Measurements from ENCODE around the gene ADPRHL1.

The ADPRHL1 gene

GRCh38 chr13:113400621-113401451 lies 52.5 kb downstream of the ADPRHL1 start:
- Histone ChIP-seq H3K9me2 (replicated peaks; ENCODE audit: insufficient read depth, low read length) (no peaks in the 10 kb centered on the region), H3K27ac (ENCODE audit: low read length) (no peak overlapping the region), H3F3A (ENCODE audit: insufficient read depth, low read length) (0 out of 2 replicates have a peak, but pooled peaks cover 3% of the 10 kb centered on the region), H2AFZ (ENCODE audit: low read length) (no peak overlapping the region), H3K27me3 (replicated peaks; ENCODE audit: insufficient read depth, low read length) (peaks cover 89% of the 10 kb centered on the region), H3K79me2 (ENCODE audit: low read length) (no peaks in the 10 kb centered on the region), H4K20me1 (ENCODE audit: insufficient read depth, low read length) (no peaks in the 10 kb centered on the region), H3K9me3 (replicated peaks; ENCODE audit: insufficient read depth, low read length) (no peaks in the 10 kb centered on the region), H3K4me2 (ENCODE audit: low read depth, low read length) (peak overlapping the region; percentile 34; the same call in 1 of the 2 replicates), H3K4me3 (ENCODE audit: low read length) (no peak overlapping the region), H3K9ac (ENCODE audit: low read length) (no peak overlapping the region), H3K4me1 (ENCODE audit: low read length) (peaks cover 12% of the 10 kb centered on the region), H3K36me3 (replicated peaks; ENCODE audit: insufficient read depth, low read length) (no peaks in the 10 kb centered on the region)
- no peak for DNase-seq
- TF ChIP-seq, protein P1, sequence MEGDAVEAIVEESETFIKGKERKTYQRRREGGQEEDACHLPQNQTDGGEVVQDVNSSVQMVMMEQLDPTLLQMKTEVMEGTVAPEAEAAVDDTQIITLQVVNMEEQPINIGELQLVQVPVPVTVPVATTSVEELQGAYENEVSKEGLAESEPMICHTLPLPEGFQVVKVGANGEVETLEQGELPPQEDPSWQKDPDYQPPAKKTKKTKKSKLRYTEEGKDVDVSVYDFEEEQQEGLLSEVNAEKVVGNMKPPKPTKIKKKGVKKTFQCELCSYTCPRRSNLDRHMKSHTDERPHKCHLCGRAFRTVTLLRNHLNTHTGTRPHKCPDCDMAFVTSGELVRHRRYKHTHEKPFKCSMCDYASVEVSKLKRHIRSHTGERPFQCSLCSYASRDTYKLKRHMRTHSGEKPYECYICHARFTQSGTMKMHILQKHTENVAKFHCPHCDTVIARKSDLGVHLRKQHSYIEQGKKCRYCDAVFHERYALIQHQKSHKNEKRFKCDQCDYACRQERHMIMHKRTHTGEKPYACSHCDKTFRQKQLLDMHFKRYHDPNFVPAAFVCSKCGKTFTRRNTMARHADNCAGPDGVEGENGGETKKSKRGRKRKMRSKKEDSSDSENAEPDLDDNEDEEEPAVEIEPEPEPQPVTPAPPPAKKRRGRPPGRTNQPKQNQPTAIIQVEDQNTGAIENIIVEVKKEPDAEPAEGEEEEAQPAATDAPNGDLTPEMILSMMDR (IDR thresholded peaks at IDR 0.05; ENCODE audit: low read length), result no peak
- TF ChIP-seq EZH2 (optimal IDR thresholded peaks at IDR 0.05; ENCODE audit: low read depth, low read length) (no peak), EZH2phosphoT487 (IDR thresholded peaks at IDR 0.05; ENCODE audit: low read length) (no peak)

- H3K9me2 ChIP-seq (replicated peaks; ENCODE audit: insufficient read depth, low read length), result no peaks in the 10 kb centered on the region
- TF ChIP-seq EZH2 (optimal IDR thresholded peaks at IDR 0.05; ENCODE audit: low read depth, low read length), result no peak
- no peak for TF ChIP-seq EZH2phosphoT487 (IDR thresholded peaks at IDR 0.05; ENCODE audit: low read length)
- TF ChIP-seq, protein P1 (IDR thresholded peaks at IDR 0.05; ENCODE audit: low read length), result no peak
- H3K79me2 ChIP-seq (ENCODE audit: low read length), result no peaks in the 10 kb centered on the region
- no peaks in the 10 kb centered on the region for H4K20me1 ChIP-seq (ENCODE audit: insufficient read depth, low read length)
- no peak overlapping the region for H3K27ac ChIP-seq (ENCODE audit: low read length)
- no peaks in the 10 kb centered on the region for H3K36me3 ChIP-seq (replicated peaks; ENCODE audit: insufficient read depth, low read length)
- H3K4me2 ChIP-seq (ENCODE audit: low read depth, low read length), result no peak overlapping the region
- H3K9me3 ChIP-seq (replicated peaks; ENCODE audit: insufficient read depth, low read length), result no peaks in the 10 kb centered on the region
- H2AFZ ChIP-seq (ENCODE audit: low read length), result no peak overlapping the region
- no peak overlapping the region for H3K4me3 ChIP-seq (ENCODE audit: low read length)
- H3K9ac ChIP-seq (ENCODE audit: low read length), result no peak overlapping the region
- H3K4me1 ChIP-seq (ENCODE audit: low read length), result peaks cover 12% of the 10 kb centered on the region
- H3K27me3 ChIP-seq (replicated peaks; ENCODE audit: insufficient read depth, low read length), result peaks cover 83% of the 10 kb centered on the region
- DNase-seq, result no peak
- H3F3A ChIP-seq (ENCODE audit: insufficient read depth, low read length), result 0 out of 2 replicates have a peak, but pooled peaks cover 3% of the 10 kb centered on the region
Observed at GRCh38 chr13:113399755-113400149, 53.5 kb downstream of the ADPRHL1 start.

GRCh38 chr13:113398963-113399754 lies 54.1 kb downstream of the ADPRHL1 start:
- no peak overlapping the region for H3K4me2 ChIP-seq (ENCODE audit: low read depth, low read length)
- no peaks in the 10 kb centered on the region for H3K79me2 ChIP-seq (ENCODE audit: low read length)
- H4K20me1 ChIP-seq (ENCODE audit: insufficient read depth, low read length), result no peaks in the 10 kb centered on the region
- H3K4me3 ChIP-seq (ENCODE audit: low read length), result no peak overlapping the region
- no peak overlapping the region for H3K9ac ChIP-seq (ENCODE audit: low read length)
- no peak overlapping the region for H3K27ac ChIP-seq (ENCODE audit: low read length)
- TF ChIP-seq EZH2 (optimal IDR thresholded peaks at IDR 0.05; ENCODE audit: low read depth, low read length) (no peak), EZH2phosphoT487 (IDR thresholded peaks at IDR 0.05; ENCODE audit: low read length) (no peak)
- TF ChIP-seq, protein P1 (IDR thresholded peaks at IDR 0.05; ENCODE audit: low read length), result no peak
- 0 out of 2 replicates have a peak, but pooled peaks cover 3% of the 10 kb centered on the region for H3F3A ChIP-seq (ENCODE audit: insufficient read depth, low read length)
- no peak for DNase-seq
- H3K36me3 ChIP-seq (replicated peaks; ENCODE audit: insufficient read depth, low read length), result no peaks in the 10 kb centered on the region
- no peaks in the 10 kb centered on the region for H3K9me2 ChIP-seq (replicated peaks; ENCODE audit: insufficient read depth, low read length)
- peaks cover 12% of the 10 kb centered on the region for H3K4me1 ChIP-seq (ENCODE audit: low read length)
- peaks cover 77% of the 10 kb centered on the region for H3K27me3 ChIP-seq (replicated peaks; ENCODE audit: insufficient read depth, low read length)
- H2AFZ ChIP-seq (ENCODE audit: low read length), result no peak overlapping the region
- no peaks in the 10 kb centered on the region for H3K9me3 ChIP-seq (replicated peaks; ENCODE audit: insufficient read depth, low read length)

Data from MM.1S (cell line).